Vagina (tissue), 2 donors: Measurements from ENCODE around the gene DMRTC2. TPM values are rescaled to one million over a fixed set of nuclear protein-coding genes. Genes with fewer than 3 reads are reported as not detected.

Experiments used
- DNase-seq, 2 donors: peaks; one replicate each; pipeline ENCODE4 v3.0.0-alpha.2; 2017; ENCODE audit errors: extremely low spot score in 2 of 2
- H3K27ac ChIP-seq: fragments of 200-600 bp; sonication (generic); one replicate; pipeline ENCODE4 v1.5.1; 2019
- H3K27me3 ChIP-seq: fragments of 200-600 bp; sonication (generic); one replicate; pipeline ENCODE4 v1.5.1; 2019
- H3K36me3 ChIP-seq, 2 donors: fragments of 200-600 bp; sonication (generic); one replicate each; pipeline ENCODE4 v1.5.1; 2017 to 2019
- H3K4me1 ChIP-seq: fragments of 200-600 bp; sonication (generic); one replicate; pipeline ENCODE4 v1.5.1; 2019
- H3K4me3 ChIP-seq, 2 donors: fragments of 200-600 bp; sonication (generic); 1 replicate in 1 of 2; 2 replicates in 1 of 2; pipeline ENCODE4 v1.5.1; 2016 to 2019
- H3K9me3 ChIP-seq: fragments of 200-600 bp; sonication (generic); one replicate; pipeline ENCODE4 v1.5.1; 2019
- POLR2A ChIP-seq, 2 donors: fragments of 450-650 bp; IDR thresholded peaks; one replicate each; pipeline ENCODE4 v1.6.1; 2017; ENCODE audit warnings: antibody characterized with exemption in 2 of 2, mild to moderate bottlenecking in 2 of 2, moderate library complexity in 2 of 2
- POLR2AphosphoS5 ChIP-seq, 2 donors: sonication (generic); formaldehyde crosslinking; IDR thresholded peaks; one replicate each; pipeline ENCODE4 v1.9.0; 2017; ENCODE audit warnings: antibody characterized with exemption in 2 of 2, mild to moderate bottlenecking in 2 of 2, low read depth in 1 of 2; ENCODE audit not compliant: insufficient read depth in 1 of 2
- intact Hi-C: fragments of 100-400 bp; cut with DNase I; formaldehyde crosslinking; loops from one replicate; pipeline ENCODE4 v1.15.1; 2023
- total RNA-seq: library from RNA; depleted of rRNA; stranded (reverse); fragments of >200 nt; gene quantifications from one replicate; pipeline ENCODE4 v1.2.3, GENCODE V29; 2016
- TF ChIP-seq, protein P1 (sequence below), 3 experiments: fragments of 450-650 bp in 2 of 3; fragments of 200-600 bp in 1 of 3; sonication (generic) in 1 of 3; IDR thresholded peaks; one replicate each; pipeline ENCODE4 v1.5.1; 2017 to 2019; ENCODE audit warnings: antibody characterized with exemption in 3 of 3, mild to moderate bottlenecking in 2 of 3, moderate library complexity in 2 of 3

DMRTC2 gene
- total RNA-seq, 1 donor from 2014 or later, result not detected

DNA sequence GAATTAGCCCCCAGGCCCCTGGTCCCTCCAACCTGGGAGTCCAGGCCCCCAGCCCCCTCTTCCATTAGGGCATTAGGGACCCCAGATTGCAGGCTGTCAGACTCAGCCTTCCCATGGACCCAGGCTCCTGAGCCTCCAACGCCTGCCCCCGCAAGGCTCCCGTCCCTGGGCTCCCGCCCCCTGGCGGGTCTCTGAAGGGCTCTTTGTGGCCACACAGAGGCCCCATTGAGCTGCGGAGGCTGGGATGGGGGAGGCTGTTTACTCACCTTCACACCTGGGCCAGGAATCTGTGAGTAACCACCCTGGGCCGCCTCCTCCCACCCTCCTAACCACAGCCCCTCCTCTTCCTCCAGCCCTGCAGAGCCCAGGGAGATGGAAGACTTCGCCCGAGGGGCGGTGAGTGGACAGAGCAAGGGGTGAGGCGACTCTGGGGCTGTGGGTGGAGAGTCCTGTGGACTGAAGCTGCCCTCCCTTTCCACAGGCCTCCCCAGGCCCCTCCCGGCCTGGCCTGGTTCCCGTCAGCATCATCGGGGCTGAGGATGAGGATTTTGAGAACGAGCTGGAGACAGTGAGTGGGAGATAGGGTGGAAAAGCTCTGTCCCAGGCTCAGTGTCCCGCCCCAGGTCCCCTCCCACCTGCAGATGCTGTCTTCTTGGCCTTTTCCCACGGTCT is 43.0 kb downstream of the DMRTC2 start:
- intact Hi-C loops, result no loop called here
- no peak overlapping the region for H3K27ac ChIP-seq
- H3K4me3 ChIP-seq, result no peak overlapping the region
- peaks cover 38% of the 10 kb centered on the region for H3K4me1 ChIP-seq
- no peaks in the 10 kb centered on the region for H3K27me3 ChIP-seq
- peak in 1 of 2 donors; percentile 23 for TF ChIP-seq POLR2AphosphoS5 (IDR thresholded peaks at IDR 0.05; ENCODE audit: insufficient read depth in 1 of 2, low read depth in 1 of 2)
- TF ChIP-seq, protein P1, sequence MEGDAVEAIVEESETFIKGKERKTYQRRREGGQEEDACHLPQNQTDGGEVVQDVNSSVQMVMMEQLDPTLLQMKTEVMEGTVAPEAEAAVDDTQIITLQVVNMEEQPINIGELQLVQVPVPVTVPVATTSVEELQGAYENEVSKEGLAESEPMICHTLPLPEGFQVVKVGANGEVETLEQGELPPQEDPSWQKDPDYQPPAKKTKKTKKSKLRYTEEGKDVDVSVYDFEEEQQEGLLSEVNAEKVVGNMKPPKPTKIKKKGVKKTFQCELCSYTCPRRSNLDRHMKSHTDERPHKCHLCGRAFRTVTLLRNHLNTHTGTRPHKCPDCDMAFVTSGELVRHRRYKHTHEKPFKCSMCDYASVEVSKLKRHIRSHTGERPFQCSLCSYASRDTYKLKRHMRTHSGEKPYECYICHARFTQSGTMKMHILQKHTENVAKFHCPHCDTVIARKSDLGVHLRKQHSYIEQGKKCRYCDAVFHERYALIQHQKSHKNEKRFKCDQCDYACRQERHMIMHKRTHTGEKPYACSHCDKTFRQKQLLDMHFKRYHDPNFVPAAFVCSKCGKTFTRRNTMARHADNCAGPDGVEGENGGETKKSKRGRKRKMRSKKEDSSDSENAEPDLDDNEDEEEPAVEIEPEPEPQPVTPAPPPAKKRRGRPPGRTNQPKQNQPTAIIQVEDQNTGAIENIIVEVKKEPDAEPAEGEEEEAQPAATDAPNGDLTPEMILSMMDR (IDR thresholded peaks at IDR 0.05), result no peak
- no peaks in the 10 kb centered on the region for H3K9me3 ChIP-seq
- H3K36me3 ChIP-seq, result peaks cover 0 to 12% of the 10 kb centered on the region in 2 donors
- DNase-seq, result no peak

DNA sequence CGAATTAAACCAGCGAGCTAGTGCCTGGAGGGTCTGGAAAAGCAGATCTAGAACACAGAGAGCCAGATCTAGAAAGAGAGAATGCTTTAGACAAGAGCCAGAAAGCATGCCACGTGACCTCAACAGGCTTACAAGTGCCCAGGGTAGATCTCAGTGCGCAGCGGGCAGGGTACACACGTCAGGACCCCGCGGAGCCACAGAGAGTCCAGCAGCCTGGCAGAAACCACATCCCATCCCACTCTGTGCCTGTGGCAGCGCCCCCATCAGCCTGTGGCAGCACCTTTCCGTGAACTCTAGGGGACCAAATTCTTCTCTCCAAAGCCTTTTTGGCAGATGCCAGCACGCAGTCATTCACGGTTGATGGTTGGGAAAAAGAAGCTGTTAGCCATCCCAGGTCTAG is 44.1 kb downstream of the DMRTC2 start:
- H3K4me3 ChIP-seq, result no peak overlapping the region
- intact Hi-C loops, result no loop called here
- no peaks in the 10 kb centered on the region for H3K9me3 ChIP-seq
- no peak overlapping the region for H3K27ac ChIP-seq
- no peak for DNase-seq
- peaks cover 38% of the 10 kb centered on the region for H3K4me1 ChIP-seq
- TF ChIP-seq POLR2A (IDR thresholded peaks at IDR 0.05) (no peak), POLR2AphosphoS5 (IDR thresholded peaks at IDR 0.05; ENCODE audit: insufficient read depth in 1 of 2, low read depth in 1 of 2) (no peak)
- TF ChIP-seq, protein P1 (IDR thresholded peaks at IDR 0.05), result no peak
- peaks cover 0 to 14% of the 10 kb centered on the region in 2 donors for H3K36me3 ChIP-seq
- H3K27me3 ChIP-seq, result no peaks in the 10 kb centered on the region

DNA sequence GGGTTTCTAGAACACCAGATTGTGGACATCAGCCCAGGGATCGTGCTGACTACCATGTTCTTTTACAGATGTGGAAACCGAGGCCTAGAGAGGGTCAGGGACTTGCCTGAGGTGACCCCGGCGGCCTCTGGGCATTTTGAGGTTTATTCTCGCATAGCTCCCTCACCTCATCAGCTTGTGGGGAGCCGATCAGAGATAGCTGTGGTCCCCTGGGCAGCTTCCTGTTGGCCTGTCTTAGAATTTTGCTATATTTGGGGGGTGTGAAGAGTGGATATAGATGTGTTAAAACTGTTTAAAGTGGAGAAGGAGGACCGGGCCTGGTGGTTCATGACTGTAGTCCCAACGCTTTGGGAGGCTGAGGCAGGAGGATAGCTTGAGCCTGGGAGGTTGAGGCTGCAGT is 45.1 kb downstream of the DMRTC2 start:
- H3K27me3 ChIP-seq, result no peaks in the 10 kb centered on the region
- H3K9me3 ChIP-seq, result no peaks in the 10 kb centered on the region
- intact Hi-C loops, result no loop called here
- H3K27ac ChIP-seq, result no peak overlapping the region
- H3K4me3 ChIP-seq, result no peak overlapping the region
- H3K36me3 ChIP-seq, result peaks cover 0 to 22% of the 10 kb centered on the region in 2 donors
- DNase-seq, result no peak
- TF ChIP-seq, protein P1 (IDR thresholded peaks at IDR 0.05), result no peak
- TF ChIP-seq POLR2AphosphoS5 (IDR thresholded peaks at IDR 0.05; ENCODE audit: insufficient read depth in 1 of 2, low read depth in 1 of 2) (no peak), POLR2A (IDR thresholded peaks at IDR 0.05) (no peak)
- H3K4me1 ChIP-seq, result peaks cover 32% of the 10 kb centered on the region

DNA sequence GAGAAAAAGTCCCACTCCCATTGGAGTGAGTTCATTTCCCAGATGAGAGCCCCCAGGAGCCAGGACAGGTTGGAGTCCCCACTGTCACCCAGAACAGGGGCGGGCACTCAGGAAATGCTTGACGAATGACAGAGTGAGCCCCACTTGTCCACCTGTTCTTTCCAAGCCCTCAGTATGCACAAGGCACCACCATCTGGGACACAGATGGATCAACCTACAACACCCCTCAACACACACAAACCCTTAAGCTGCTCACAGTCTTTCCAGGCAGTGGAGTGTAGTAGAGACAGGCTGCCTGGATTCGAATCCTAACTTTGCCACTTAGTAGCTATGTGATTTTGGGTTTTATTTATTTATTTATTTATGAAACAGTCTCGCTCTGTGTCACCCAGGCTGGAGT is 46.1 kb downstream of the DMRTC2 start:
- Histone ChIP-seq H3K36me3 (peaks cover 0 to 32% of the 10 kb centered on the region in 2 donors), H3K4me1 (peaks cover 22% of the 10 kb centered on the region), H3K4me3 (no peak overlapping the region), H3K27me3 (no peaks in the 10 kb centered on the region), H3K9me3 (no peaks in the 10 kb centered on the region), H3K27ac (no peak overlapping the region)
- DNase-seq, result no peak
- intact Hi-C loops, result no loop called here
- TF ChIP-seq, protein P1 (IDR thresholded peaks at IDR 0.05), result no peak
- no peak for TF ChIP-seq POLR2A (IDR thresholded peaks at IDR 0.05)
- no peak for TF ChIP-seq POLR2AphosphoS5 (IDR thresholded peaks at IDR 0.05; ENCODE audit: insufficient read depth in 1 of 2, low read depth in 1 of 2)

DNA sequence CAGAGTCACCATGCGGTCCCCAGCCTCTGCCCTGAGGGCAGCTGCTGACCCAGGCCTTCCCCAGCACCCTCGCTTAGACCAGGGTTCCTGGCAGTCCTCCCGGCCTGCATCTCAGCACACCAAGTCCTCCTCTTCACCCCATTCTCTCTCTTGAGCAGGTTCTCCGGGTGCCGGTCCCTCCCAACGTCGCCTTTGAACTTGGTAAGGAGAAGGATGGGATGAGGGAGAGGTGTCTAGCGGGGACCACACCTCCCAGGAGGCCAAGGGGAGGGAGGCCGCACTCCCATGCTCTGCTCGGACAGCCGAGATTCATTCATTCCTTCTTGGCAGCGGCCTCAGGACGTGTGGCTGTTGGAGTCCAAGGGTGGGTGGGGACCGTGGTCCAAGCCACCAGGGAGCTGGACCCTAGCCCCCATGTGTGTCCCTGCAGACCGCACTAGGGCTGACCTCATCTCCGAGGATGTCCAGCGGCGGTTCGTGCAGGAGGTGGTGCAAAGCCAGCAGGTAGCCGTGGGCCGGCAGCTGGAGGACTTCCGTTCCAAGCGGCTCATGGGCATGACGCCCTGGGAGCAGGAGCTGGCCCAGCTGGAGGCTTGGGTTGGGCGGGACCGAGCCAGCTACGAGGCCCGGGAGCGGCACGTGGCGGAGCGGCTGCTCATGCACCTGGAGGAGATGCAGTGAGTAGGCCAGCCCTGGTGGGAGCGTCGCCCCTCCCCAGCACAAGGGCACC is 47.5 kb downstream of the DMRTC2 start:
- intact Hi-C loops, result no loop called here
- Histone ChIP-seq H3K4me3 (no peak overlapping the region), H3K4me1 (peaks cover 7% of the 10 kb centered on the region), H3K27ac (no peak overlapping the region), H3K36me3 (peaks cover 0 to 41% of the 10 kb centered on the region in 2 donors), H3K9me3 (no peaks in the 10 kb centered on the region), H3K27me3 (no peaks in the 10 kb centered on the region)
- TF ChIP-seq POLR2AphosphoS5 (IDR thresholded peaks at IDR 0.05; ENCODE audit: insufficient read depth in 1 of 2, low read depth in 1 of 2) (no peak), POLR2A (IDR thresholded peaks at IDR 0.05) (no peak)
- TF ChIP-seq, protein P1 (IDR thresholded peaks at IDR 0.05), result no peak
- DNase-seq, result no peak
